ENCODE data around the gene CERS2. TPM values are rescaled to one million over a fixed set of nuclear protein-coding genes. Genes with fewer than 3 reads are reported as not detected.

CERS2 gene
- total and polyA plus RNA-seq, 9 donors: 91.9 to 339 (median 156) TPM

DNA sequence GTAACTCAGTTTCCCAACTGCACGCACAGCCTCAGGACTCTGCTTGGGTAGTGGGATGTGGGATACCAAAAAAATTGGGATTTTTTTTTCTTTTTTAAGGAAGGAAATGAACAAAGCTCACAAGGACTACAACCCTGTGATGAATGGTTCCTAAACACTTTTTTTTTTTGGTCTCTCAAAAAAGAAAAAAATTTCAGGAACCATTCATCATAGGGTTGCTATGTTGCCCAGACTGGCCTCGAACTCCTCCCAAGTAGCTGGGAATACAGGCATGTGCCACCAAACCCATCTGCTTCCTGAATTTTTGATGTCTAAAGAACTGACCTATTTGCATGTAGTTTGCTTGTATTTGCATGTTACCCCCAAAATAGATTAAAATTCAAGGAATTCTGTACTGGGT lies 25.3 kb upstream of the CERS2 start:
- H3K4me1 ChIP-seq (ENCODE audit: insufficient read depth): peaks cover 10% of the 10 kb centered on the region
- H3K36me3 ChIP-seq: no peaks in the 10 kb centered on the region
- H3K27ac ChIP-seq: no peak overlapping the region
- DNase-seq: no peak
- H3K9me3 ChIP-seq: no peaks in the 10 kb centered on the region
- intact Hi-C loops (cut with DNase I): loop anchor here in 1 of 4 donors (5.0 kb wide), 1 partner anchor 533 kb away; no protein-coding TSS in a partner anchor
- 89 to 93% (median 90%) methylated on average over 2 of the region's 2 CpGs for WGBS, 3 donors
- TF ChIP-seq, protein P1, sequence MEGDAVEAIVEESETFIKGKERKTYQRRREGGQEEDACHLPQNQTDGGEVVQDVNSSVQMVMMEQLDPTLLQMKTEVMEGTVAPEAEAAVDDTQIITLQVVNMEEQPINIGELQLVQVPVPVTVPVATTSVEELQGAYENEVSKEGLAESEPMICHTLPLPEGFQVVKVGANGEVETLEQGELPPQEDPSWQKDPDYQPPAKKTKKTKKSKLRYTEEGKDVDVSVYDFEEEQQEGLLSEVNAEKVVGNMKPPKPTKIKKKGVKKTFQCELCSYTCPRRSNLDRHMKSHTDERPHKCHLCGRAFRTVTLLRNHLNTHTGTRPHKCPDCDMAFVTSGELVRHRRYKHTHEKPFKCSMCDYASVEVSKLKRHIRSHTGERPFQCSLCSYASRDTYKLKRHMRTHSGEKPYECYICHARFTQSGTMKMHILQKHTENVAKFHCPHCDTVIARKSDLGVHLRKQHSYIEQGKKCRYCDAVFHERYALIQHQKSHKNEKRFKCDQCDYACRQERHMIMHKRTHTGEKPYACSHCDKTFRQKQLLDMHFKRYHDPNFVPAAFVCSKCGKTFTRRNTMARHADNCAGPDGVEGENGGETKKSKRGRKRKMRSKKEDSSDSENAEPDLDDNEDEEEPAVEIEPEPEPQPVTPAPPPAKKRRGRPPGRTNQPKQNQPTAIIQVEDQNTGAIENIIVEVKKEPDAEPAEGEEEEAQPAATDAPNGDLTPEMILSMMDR (IDR thresholded peaks at IDR 0.05): no peak
- TF ChIP-seq EP300 (IDR thresholded peaks at IDR 0.05) (no peak), POLR2A (IDR thresholded peaks at IDR 0.05) (no peak)
- H3K4me3 ChIP-seq: no peak overlapping the region
- no peaks in the 10 kb centered on the region for H3K27me3 ChIP-seq

DNA sequence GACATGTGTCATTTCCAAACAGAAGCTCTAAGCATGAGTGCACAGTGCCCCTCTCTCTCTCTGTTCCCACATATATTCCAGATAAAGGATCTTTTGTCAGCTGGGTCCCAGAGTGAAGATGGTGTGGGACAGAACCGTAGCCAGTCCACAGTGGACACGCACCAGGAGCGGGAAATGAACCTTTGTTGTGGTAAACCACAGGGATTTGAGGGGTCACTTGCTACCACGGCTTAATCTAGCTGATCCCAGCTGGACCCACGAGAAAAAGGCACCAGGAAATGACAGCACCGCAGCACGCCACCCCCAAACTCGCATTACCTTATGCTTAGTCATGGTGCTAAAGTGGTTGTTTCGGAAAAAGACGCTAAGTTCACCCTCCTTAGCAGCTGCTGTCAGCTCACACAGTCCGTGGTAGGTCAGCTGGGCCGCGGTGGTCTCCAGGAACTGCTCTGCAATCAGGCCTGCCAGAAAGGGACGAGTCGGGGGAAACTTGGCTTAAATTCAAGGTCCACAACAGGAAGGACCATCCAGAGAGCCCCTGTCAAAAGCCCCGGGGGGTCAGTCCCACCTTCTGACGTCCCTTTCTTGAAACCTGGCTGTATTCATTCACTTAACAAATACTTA lies 24.5 kb upstream of the CERS2 start:
- no peaks in the 10 kb centered on the region for H3K36me3 ChIP-seq
- no peak overlapping the region for H3K27ac ChIP-seq
- TF ChIP-seq POLR2A (IDR thresholded peaks at IDR 0.05) (no peak), EP300 (IDR thresholded peaks at IDR 0.05) (no peak)
- TF ChIP-seq, protein P1 (IDR thresholded peaks at IDR 0.05): no peak
- DNase-seq: no peak
- H3K4me3 ChIP-seq: no peak overlapping the region
- peaks cover 6% of the 10 kb centered on the region for H3K4me1 ChIP-seq (ENCODE audit: insufficient read depth)
- H3K27me3 ChIP-seq: no peaks in the 10 kb centered on the region
- intact Hi-C loops (cut with DNase I): loop anchor here in 1 of 4 donors (5.0 kb wide), 1 partner anchor 532 kb away; no protein-coding TSS in a partner anchor
- no peaks in the 10 kb centered on the region for H3K9me3 ChIP-seq
- WGBS, 3 donors: 37 to 60% (median 41%) methylated on average over 17 of the region's 17 CpGs

DNA sequence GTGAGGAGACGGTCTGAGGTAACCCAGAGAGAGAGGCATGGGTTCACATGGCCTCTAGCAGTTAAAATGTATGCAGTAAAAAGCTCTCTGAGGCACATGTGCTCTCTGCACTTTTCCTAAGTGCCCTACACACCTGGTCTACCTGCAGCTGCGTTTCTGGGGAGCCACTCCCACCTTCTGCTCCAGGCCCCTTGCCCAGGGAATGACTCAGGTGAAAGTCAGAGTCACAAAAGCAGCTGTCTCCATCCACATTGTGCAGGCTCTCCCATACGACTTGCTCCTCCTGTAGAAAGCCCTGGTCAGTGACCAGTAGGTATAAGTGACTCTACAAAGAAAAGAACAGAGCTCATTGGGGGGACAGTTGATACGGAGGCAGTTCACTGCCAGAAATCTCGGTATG lies 23.3 kb upstream of the CERS2 start:
- intact Hi-C loops (cut with DNase I): loop anchor here in 1 of 4 donors (5.0 kb wide), 1 partner anchor 531 kb away; no protein-coding TSS in a partner anchor
- DNase-seq: no peak
- peaks cover 5% of the 10 kb centered on the region for H3K4me1 ChIP-seq (ENCODE audit: insufficient read depth)
- H3K36me3 ChIP-seq: no peaks in the 10 kb centered on the region
- H3K27ac ChIP-seq: no peak overlapping the region
- TF ChIP-seq, protein P1 (IDR thresholded peaks at IDR 0.05): no peak
- no peak for TF ChIP-seq EP300 (IDR thresholded peaks at IDR 0.05)
- TF ChIP-seq POLR2A (IDR thresholded peaks at IDR 0.05): no peak
- no peak overlapping the region for H3K4me3 ChIP-seq
- no peaks in the 10 kb centered on the region for H3K9me3 ChIP-seq
- WGBS, 3 donors: 61 to 69% (median 66%) methylated on average over 4 to 5 of the region's 5 CpGs
- H3K27me3 ChIP-seq: no peaks in the 10 kb centered on the region

DNA sequence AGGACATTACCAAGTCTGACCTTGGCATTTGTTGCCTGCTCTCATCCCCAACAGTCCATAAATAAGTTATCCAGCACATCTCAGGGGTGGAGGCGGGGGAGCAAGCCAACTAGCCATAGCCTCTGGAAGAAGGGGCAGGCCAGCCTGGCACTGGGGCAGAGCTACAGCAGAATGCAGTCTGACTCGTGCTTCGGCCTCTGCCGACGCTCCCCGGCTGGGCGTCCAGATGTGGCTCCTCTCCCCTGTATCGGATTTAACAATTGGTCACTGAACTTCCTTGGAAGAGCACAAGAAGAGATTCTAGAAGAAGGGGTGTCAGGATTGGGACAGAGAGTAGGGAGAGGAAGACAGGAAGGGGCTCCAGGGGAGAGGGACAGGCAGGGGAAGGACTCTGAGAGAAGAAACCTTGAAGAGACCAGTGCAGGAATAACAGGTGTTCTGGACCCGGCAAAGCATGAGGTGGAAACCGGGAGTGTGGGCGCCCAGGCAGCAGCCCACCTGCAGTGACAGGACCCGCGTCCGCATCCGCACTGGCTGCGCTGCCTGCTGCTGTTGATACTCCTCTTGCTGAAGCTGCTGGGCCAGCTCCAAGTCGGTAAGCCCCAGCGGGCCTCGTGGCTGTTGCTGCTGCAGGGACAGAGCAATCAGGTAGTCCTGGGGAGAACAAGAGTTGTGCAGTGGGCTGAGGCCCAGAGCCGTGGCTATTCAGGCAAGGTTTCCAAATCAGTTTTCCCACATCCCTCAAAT lies 22.7 kb upstream of the CERS2 start:
- no peaks in the 10 kb centered on the region for H3K9me3 ChIP-seq
- WGBS, 3 donors: 77 to 83% (median 78%) methylated on average over 20 of the region's 20 CpGs
- TF ChIP-seq POLR2A (IDR thresholded peaks at IDR 0.05) (no peak), EP300 (IDR thresholded peaks at IDR 0.05) (no peak)
- TF ChIP-seq, protein P1 (IDR thresholded peaks at IDR 0.05): no peak
- no peaks in the 10 kb centered on the region for H3K36me3 ChIP-seq
- intact Hi-C loops (cut with DNase I): loop anchor here in 1 of 4 donors (5.0 kb wide), 1 partner anchor 530 kb away; no protein-coding TSS in a partner anchor
- no peak overlapping the region for H3K27ac ChIP-seq
- DNase-seq: no peak
- H3K27me3 ChIP-seq: no peaks in the 10 kb centered on the region
- H3K4me1 ChIP-seq (ENCODE audit: insufficient read depth): peaks cover 5% of the 10 kb centered on the region
- H3K4me3 ChIP-seq: no peak overlapping the region
